ENCODE results near the gene NSUN5.

NSUN5 gene

DNA sequence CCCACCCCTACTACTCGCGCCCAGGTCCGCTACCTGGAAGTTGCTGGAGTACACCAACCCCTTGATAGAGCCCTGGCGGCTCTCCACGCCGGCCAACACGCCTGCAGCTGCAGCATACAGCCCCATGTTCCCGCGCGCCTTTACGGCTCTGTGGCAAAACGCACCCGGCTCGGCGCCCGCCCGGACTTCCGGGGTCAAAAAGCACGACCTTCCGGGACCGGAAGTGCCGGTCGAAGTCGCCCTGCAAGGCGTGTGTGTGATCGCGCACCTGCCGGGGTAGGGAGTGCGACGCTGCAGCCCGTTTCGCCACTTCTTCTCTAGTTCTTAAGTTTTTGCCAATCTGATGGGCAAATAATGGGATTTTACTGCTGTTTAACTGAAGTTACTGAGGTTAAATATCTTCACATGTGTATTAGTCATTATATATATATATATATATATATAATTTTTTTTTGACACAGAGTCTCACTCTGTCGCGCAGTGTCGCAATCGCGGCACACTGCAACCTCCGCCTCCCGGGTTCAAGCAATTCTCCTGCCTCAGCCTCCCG, at the start of gene NSUN5:
NSUN5 (minus strand) TSS at position 162 of the 550 bp plus-strand sequence; CDS start at position 126, 36 bp downstream.
- Histone ChIP-seq H3K9ac (ENCODE audit: low read depth, low read length) (peak within 1 kb of the TSS; percentile 58), H3K27ac (ENCODE audit: low read depth, low read length) (peak within 1 kb of the TSS; percentile 45), H3K27me3 (ENCODE audit: control insufficient read depth, insufficient read depth, low read length) (no peaks in the 10 kb centered on the region), H3K36me3 (ENCODE audit: control insufficient read depth, insufficient read depth, low read length) (peaks cover 30% of the 10 kb centered on the region), H3K4me3 (ENCODE audit: low read depth, low read length) (peak within 1 kb of the TSS; percentile 93), H3K9me3 (ENCODE audit: control insufficient read depth, insufficient read depth, low read length) (no peaks in the 10 kb centered on the region), H3K4me1 (ENCODE audit: control insufficient read depth, insufficient read depth, low read length) (peaks cover 3% of the 10 kb centered on the region; the same call in 1 of the 2 replicates)

DNA sequence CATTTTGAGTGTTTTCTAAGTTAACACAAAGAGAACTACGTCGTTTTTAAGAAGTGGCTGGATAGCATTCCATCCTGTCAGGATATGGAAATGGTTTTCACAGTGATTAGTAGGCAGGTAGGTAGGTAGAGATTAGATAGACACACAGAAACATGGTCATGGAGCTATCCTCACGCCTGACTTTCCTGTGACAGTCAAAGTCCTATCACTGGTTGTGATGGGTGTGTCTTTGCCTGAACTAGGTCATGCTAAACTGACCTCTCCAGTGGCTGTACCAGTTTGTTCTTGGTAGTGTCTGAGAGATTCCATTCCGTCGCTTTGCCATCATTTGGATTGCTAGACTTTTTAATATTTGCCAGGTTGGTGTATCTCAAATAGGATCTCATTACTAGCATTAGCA, 47.5 kb upstream of the NSUN5 start:
- Histone ChIP-seq H3K27me3 (ENCODE audit: control insufficient read depth, insufficient read depth, low read length) (no peaks in the 10 kb centered on the region), H3K9me3 (ENCODE audit: control insufficient read depth, insufficient read depth, low read length) (no peaks in the 10 kb centered on the region), H3K9ac (ENCODE audit: low read depth, low read length) (no peak overlapping the region), H3K4me1 (ENCODE audit: control insufficient read depth, insufficient read depth, low read length) (no peaks in the 10 kb centered on the region), H3K4me3 (ENCODE audit: low read depth, low read length) (no peak overlapping the region), H3K36me3 (ENCODE audit: control insufficient read depth, insufficient read depth, low read length) (no peaks in the 10 kb centered on the region), H3K27ac (ENCODE audit: low read depth, low read length) (no peak overlapping the region)

DNA sequence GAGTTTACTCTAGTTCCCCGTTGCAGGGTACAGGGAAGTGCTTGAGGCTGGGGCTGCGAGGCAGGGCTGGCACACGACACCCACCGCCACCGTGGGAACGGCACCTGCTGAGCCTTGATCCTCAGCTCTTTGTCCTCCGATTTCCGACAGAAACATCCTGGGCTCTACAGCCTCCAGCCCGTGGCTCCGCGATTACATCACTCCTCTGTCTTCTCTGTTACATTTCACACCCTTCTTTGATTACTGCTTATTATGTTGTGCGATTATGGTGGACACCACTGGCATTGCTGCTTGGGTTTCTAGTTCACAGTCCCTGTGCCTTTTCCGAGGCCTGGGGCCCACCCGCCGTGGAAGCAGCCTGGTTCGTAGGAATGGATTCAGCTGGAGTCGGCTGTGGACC, 46.2 kb upstream of the NSUN5 start:
- Histone ChIP-seq H3K9ac (ENCODE audit: low read depth, low read length) (no peak overlapping the region), H3K27me3 (ENCODE audit: control insufficient read depth, insufficient read depth, low read length) (no peaks in the 10 kb centered on the region)

DNA sequence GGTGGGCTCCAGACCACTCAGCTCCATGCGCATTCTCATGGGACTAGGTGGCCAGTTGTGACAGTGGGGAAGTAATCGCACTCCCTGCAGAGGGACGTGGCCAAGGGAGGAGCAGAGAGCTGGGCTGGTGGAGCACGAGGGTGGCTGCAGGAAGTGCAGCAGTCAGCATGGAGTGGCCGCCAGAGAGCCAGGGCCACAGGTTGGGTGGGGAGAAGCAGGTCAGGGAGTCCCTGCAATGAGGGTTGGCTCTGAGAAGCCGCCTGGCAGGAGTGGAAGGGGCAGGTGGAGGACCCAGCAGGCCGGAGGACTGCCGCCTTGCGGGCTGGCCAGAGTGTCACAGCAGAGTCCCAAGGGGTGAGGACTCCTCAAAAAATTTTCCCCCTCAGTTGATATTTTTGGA, 45.6 kb upstream of the NSUN5 start:
- Histone ChIP-seq H3K9me3 (ENCODE audit: control insufficient read depth, insufficient read depth, low read length) (no peaks in the 10 kb centered on the region), H3K4me3 (ENCODE audit: low read depth, low read length) (no peak overlapping the region), H3K36me3 (ENCODE audit: control insufficient read depth, insufficient read depth, low read length) (no peaks in the 10 kb centered on the region), H3K27ac (ENCODE audit: low read depth, low read length) (no peak overlapping the region), H3K27me3 (ENCODE audit: control insufficient read depth, insufficient read depth, low read length) (no peaks in the 10 kb centered on the region), H3K9ac (ENCODE audit: low read depth, low read length) (no peak overlapping the region), H3K4me1 (ENCODE audit: control insufficient read depth, insufficient read depth, low read length) (no peaks in the 10 kb centered on the region)

More for the DNA sequence above, 46.2 kb upstream of the NSUN5 start:
- H3K27ac ChIP-seq (ENCODE audit: low read depth, low read length), result no peak overlapping the region
- no peaks in the 10 kb centered on the region for H3K4me1 ChIP-seq (ENCODE audit: control insufficient read depth, insufficient read depth, low read length)
- H3K4me3 ChIP-seq (ENCODE audit: low read depth, low read length), result no peak overlapping the region
- H3K9me3 ChIP-seq (ENCODE audit: control insufficient read depth, insufficient read depth, low read length), result no peaks in the 10 kb centered on the region
- no peaks in the 10 kb centered on the region for H3K36me3 ChIP-seq (ENCODE audit: control insufficient read depth, insufficient read depth, low read length)

DNA sequence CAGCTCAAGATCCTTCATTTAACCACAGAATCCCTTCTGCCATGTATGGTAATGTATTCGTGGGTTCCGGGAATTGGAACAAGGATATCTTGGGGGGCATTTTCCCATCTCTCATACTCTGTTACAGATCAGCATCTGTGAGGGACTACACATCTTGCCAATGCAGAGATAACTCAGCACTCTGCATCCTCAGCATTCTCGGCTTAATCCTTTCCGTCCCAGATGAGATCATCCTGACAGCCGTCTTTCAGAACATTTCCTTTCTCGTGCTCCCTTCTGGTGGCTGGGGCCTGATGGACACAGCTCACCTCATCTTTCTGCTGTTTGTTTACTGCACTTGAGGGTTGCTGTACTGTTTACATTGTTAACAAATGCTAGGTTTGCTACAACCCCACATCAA, 44.6 kb upstream of the NSUN5 start:
- H3K27me3 ChIP-seq (ENCODE audit: control insufficient read depth, insufficient read depth, low read length), result no peaks in the 10 kb centered on the region
- no peaks in the 10 kb centered on the region for H3K4me1 ChIP-seq (ENCODE audit: control insufficient read depth, insufficient read depth, low read length)
- H3K4me3 ChIP-seq (ENCODE audit: low read depth, low read length), result no peak overlapping the region
- H3K9me3 ChIP-seq (ENCODE audit: control insufficient read depth, insufficient read depth, low read length), result no peaks in the 10 kb centered on the region
- no peaks in the 10 kb centered on the region for H3K36me3 ChIP-seq (ENCODE audit: control insufficient read depth, insufficient read depth, low read length)
- H3K27ac ChIP-seq (ENCODE audit: low read depth, low read length), result no peak overlapping the region
- no peak overlapping the region for H3K9ac ChIP-seq (ENCODE audit: low read depth, low read length)

DNA sequence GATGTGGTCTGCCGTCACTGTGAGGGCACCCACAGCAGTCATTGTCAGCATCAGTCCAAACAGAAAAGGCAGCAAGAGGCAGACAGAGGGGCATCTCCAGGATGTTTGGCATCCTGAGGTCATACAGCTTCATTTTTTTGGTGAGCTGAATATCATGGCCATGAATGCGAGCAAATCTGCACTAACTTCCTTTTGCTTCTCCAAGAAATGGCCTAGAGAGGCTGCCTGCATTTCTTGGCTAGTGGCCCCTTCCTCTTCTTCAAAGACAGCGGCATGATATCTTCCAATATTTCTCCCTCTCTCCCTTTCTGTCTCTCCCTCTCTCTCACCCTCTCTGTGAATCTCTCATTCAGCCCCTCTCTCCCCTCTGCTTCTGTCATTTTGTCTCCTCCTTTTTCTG, 44.2 kb upstream of the NSUN5 start:
- Histone ChIP-seq H3K27ac (ENCODE audit: low read depth, low read length) (no peak overlapping the region), H3K4me1 (ENCODE audit: control insufficient read depth, insufficient read depth, low read length) (no peaks in the 10 kb centered on the region), H3K4me3 (ENCODE audit: low read depth, low read length) (no peak overlapping the region), H3K9ac (ENCODE audit: low read depth, low read length) (no peak overlapping the region), H3K36me3 (ENCODE audit: control insufficient read depth, insufficient read depth, low read length) (no peaks in the 10 kb centered on the region), H3K27me3 (ENCODE audit: control insufficient read depth, insufficient read depth, low read length) (no peaks in the 10 kb centered on the region), H3K9me3 (ENCODE audit: control insufficient read depth, insufficient read depth, low read length) (no peaks in the 10 kb centered on the region)

DNA sequence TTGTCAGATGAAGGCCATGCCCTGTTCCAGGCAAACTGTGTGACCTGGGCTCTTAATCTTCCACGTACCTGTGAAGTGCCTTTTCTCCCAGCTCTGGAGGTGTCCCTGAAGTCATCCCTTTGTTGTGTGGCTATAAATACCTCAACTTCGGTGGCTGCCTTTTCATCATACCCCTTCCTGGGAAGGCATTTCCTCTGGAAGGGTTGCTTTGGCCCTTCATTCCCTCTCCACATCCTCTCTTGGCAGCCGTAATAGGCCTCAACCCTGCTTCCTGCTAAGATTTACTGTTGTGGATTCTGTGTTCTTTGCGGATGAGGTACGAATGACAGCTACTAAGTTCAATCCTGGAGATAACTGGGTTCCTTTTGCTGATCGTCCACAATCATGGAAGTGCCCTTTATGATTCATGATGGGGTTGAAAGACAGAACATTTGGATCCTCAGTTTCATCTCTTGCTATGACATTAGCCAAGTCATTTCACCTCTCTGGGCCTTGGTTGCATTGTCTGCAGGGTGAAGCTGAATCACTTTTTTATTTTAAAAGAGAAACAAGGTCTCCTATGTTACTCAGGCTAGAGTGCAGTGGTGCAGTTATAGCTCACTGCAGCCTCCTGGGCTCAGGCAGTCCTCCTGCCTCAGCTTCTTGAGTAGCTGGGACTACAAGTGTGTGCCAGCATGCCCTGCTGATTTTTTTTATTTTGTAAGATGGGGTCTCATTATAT, 43.0 kb upstream of the NSUN5 start:
- Histone ChIP-seq H3K27me3 (ENCODE audit: control insufficient read depth, insufficient read depth, low read length) (no peaks in the 10 kb centered on the region), H3K27ac (ENCODE audit: low read depth, low read length) (no peak overlapping the region), H3K9me3 (ENCODE audit: control insufficient read depth, insufficient read depth, low read length) (no peaks in the 10 kb centered on the region), H3K36me3 (ENCODE audit: control insufficient read depth, insufficient read depth, low read length) (no peaks in the 10 kb centered on the region), H3K4me1 (ENCODE audit: control insufficient read depth, insufficient read depth, low read length) (no peaks in the 10 kb centered on the region), H3K9ac (ENCODE audit: low read depth, low read length) (no peak overlapping the region), H3K4me3 (ENCODE audit: low read depth, low read length) (no peak overlapping the region)

DNA sequence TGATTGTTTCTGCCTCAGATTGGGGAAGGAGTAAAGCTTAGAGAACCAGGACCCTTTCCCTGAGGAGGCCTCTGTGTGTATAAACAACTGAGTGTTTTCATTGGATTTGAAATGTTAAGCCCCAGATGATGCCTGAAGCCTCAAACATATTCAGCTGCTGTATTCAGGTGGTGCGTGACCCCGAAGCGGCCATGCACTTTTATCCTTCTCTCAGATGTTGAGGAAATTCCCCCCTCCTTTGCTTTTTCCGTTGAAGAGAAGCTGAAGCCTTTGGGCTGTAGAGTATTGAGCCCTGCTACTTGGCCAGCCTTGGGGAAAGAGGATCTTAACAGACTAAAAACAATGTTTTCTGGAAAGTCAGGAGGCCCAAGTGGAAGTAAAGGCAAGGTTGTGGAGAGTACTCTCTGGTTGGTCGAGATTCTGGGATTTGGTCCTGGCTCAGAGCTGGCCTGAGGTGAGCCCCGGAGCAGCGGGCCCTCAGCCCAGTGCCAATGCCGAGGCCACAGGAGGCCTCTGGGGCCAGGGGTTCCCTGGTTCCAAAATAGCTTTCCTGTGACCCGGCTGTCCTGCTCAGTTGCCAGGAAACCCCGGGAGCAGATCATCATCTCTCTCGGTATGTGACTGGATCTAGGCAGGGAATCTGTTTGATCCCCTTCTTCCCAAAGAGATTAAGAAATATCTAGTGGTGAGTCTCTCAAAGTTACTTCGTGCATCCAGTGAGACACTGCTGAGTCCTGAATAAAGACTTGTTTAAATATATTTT, 41.9 kb upstream of the NSUN5 start:
- no peak overlapping the region for H3K27ac ChIP-seq (ENCODE audit: low read depth, low read length)
- H3K4me1 ChIP-seq (ENCODE audit: control insufficient read depth, insufficient read depth, low read length), result peaks cover 4% of the 10 kb centered on the region; the same call in 1 of the 2 replicates
- H3K9ac ChIP-seq (ENCODE audit: low read depth, low read length), result no peak overlapping the region
- no peaks in the 10 kb centered on the region for H3K36me3 ChIP-seq (ENCODE audit: control insufficient read depth, insufficient read depth, low read length)
- H3K27me3 ChIP-seq (ENCODE audit: control insufficient read depth, insufficient read depth, low read length), result no peaks in the 10 kb centered on the region
- no peak overlapping the region for H3K4me3 ChIP-seq (ENCODE audit: low read depth, low read length)
- no peaks in the 10 kb centered on the region for H3K9me3 ChIP-seq (ENCODE audit: control insufficient read depth, insufficient read depth, low read length)

DNA sequence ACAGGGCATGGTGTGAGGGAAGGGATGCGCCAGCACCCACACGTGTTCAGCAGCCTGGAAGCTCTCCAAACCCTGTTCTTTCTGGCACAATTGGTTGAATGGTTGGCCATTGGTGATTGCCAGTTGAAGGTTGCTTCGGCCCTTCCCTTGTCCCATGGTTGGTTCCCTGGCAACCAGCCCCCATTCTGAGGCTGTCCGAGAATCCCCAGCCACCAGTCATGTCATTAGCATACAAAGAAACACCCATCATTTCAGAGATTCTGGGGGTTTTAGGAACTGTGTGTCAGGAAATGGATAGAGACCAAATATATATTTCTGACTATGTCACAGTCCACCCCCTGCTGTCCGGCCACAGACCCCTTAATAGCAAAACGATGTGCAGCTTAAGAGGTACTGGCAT, 41.1 kb upstream of the NSUN5 start:
- Histone ChIP-seq H3K4me1 (ENCODE audit: control insufficient read depth, insufficient read depth, low read length) (peaks cover 4% of the 10 kb centered on the region; the same call in 1 of the 2 replicates), H3K9ac (ENCODE audit: low read depth, low read length) (no peak overlapping the region), H3K4me3 (ENCODE audit: low read depth, low read length) (no peak overlapping the region), H3K27ac (ENCODE audit: low read depth, low read length) (no peak overlapping the region), H3K36me3 (ENCODE audit: control insufficient read depth, insufficient read depth, low read length) (no peaks in the 10 kb centered on the region), H3K9me3 (ENCODE audit: control insufficient read depth, insufficient read depth, low read length) (no peaks in the 10 kb centered on the region), H3K27me3 (ENCODE audit: control insufficient read depth, insufficient read depth, low read length) (no peaks in the 10 kb centered on the region)

DNA sequence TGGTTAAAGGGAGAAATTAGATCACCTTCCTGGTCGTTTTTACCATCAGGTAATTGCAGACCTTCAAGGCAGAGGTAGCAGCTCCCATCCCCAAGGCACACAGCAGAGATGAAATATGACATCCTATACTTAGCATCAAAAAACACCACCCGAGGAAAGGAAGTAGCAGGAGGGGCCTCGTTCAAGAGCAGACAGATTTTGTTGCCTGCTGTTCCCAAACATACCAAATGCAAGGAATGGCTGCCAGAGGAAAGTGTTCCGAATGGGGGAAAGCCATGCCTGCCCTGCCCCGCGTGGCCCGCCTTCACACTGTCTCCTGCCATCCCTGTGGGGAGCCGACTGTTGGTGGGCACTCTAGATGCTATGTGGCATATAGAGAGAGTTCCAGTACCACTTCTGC, 37.3 kb upstream of the NSUN5 start:
- Histone ChIP-seq H3K27ac (ENCODE audit: low read depth, low read length) (no peak overlapping the region), H3K9me3 (ENCODE audit: control insufficient read depth, insufficient read depth, low read length) (no peaks in the 10 kb centered on the region), H3K9ac (ENCODE audit: low read depth, low read length) (no peak overlapping the region), H3K27me3 (ENCODE audit: control insufficient read depth, insufficient read depth, low read length) (no peaks in the 10 kb centered on the region), H3K36me3 (ENCODE audit: control insufficient read depth, insufficient read depth, low read length) (no peaks in the 10 kb centered on the region), H3K4me3 (ENCODE audit: low read depth, low read length) (no peak overlapping the region), H3K4me1 (ENCODE audit: control insufficient read depth, insufficient read depth, low read length) (peaks cover 4% of the 10 kb centered on the region; the same call in 1 of the 2 replicates)

DNA sequence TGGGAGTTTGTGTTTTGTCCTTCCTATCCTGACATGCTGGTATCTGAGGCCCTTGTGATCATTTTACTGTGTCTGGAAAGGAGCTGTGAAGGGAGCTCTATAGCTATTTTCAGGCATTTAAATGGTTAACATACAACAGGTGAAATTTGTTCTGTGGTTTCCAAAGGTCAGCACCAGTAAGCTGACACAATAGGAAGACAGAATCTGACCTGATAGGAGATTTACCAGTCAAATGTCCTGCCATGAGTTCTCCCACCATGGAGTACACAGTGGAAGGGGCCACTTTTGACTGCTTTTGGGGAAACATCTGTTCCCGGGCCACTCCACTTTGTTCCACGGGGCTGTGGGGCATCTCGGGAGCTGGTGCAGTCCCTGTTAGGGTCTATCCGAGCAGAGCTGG, 36.9 kb upstream of the NSUN5 start:
- Histone ChIP-seq H3K4me1 (ENCODE audit: control insufficient read depth, insufficient read depth, low read length) (peaks cover 6% of the 10 kb centered on the region; the same call in 1 of the 2 replicates), H3K9me3 (ENCODE audit: control insufficient read depth, insufficient read depth, low read length) (no peaks in the 10 kb centered on the region), H3K9ac (ENCODE audit: low read depth, low read length) (no peak overlapping the region), H3K4me3 (ENCODE audit: low read depth, low read length) (no peak overlapping the region), H3K27me3 (ENCODE audit: control insufficient read depth, insufficient read depth, low read length) (no peaks in the 10 kb centered on the region), H3K36me3 (ENCODE audit: control insufficient read depth, insufficient read depth, low read length) (no peaks in the 10 kb centered on the region), H3K27ac (ENCODE audit: low read depth, low read length) (no peak overlapping the region)
